ENCODE results near the gene PROM2. TPM values are rescaled to one million over a fixed set of nuclear protein-coding genes. Genes with fewer than 3 reads are reported as not detected.

Gene PROM2, protein sequence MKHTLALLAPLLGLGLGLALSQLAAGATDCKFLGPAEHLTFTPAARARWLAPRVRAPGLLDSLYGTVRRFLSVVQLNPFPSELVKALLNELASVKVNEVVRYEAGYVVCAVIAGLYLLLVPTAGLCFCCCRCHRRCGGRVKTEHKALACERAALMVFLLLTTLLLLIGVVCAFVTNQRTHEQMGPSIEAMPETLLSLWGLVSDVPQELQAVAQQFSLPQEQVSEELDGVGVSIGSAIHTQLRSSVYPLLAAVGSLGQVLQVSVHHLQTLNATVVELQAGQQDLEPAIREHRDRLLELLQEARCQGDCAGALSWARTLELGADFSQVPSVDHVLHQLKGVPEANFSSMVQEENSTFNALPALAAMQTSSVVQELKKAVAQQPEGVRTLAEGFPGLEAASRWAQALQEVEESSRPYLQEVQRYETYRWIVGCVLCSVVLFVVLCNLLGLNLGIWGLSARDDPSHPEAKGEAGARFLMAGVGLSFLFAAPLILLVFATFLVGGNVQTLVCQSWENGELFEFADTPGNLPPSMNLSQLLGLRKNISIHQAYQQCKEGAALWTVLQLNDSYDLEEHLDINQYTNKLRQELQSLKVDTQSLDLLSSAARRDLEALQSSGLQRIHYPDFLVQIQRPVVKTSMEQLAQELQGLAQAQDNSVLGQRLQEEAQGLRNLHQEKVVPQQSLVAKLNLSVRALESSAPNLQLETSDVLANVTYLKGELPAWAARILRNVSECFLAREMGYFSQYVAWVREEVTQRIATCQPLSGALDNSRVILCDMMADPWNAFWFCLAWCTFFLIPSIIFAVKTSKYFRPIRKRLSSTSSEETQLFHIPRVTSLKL
- total RNA-seq (2014; rRNA removed) = 64.2 and 77.8 TPM in 2 replicates
- Bru-seq, nascent RNA = percentile 58 among the genes with signal in this experiment
- BruChase-seq, experiment 1, labeled RNA remaining after a 6-hour chase = percentile 62 among the genes with signal in this experiment
- percentile 53 among the genes with signal in this experiment for BruChase-seq, experiment 2, labeled RNA remaining after a 2-hour chase
- long read RNA-seq, full-length matches to known transcripts = 7 of 20 reads
- long read RNA-seq, partial matches to known transcripts = 2 of 20 reads
- long read RNA-seq, other reads (novel, unspliced or antisense) = 11 of 20 reads

DNA sequence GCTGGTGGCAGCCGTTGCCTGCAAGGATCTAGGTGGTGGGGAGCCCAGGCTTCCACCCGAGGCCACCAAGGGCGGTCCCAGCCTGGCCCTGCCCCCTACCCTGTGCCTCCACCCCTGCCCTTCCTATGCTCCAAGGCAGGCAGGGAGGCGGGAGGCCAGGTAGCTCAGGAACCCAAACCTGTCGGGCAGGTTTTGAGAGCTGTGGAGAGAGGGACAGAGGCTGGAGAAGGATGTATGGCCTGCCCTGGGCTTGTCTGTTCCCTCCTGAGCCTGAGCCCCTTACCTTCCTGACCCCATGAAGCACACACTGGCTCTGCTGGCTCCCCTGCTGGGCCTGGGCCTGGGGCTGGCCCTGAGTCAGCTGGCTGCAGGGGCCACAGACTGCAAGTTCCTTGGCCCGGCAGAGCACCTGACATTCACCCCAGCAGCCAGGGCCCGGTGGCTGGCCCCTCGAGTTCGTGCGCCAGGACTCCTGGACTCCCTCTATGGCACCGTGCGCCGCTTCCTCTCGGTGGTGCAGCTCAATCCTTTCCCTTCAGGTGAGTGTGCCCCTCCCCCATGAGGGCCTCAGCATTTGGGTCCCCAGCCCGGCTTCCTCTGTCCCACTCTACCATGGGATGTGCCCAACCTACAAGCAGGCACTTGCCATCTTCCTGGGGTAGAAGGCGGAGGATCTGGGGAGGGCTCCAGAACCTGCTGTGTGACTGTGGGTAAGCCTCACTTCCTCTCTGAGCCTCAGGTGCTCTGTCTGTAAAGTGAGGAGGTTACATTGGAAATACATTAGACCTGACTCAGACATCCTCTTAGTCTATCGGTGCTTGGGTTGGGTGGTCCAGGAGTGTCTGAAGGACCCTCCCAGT is at the start of gene PROM2:
PROM2 (plus strand) TSS at position 159 of the 860 bp plus-strand sequence; CDS start at position 296, 137 bp downstream.
- Histone ChIP-seq H3K36me3 (ENCODE audit: low read depth, low read length) (peaks cover 7% of the 10 kb centered on the region), H3K9me3 (ENCODE audit: low read length) (no peaks in the 10 kb centered on the region), H3K27ac (ENCODE audit: low read length) (peak within 1 kb of the TSS; percentile 81), H3K4me1 (ENCODE audit: insufficient read depth, low read length) (peaks cover 53% of the 10 kb centered on the region), H3K4me3 (ENCODE audit: low read length) (peak within 1 kb of the TSS; percentile 66), H3K4me2 (ENCODE audit: low read length) (peak within 1 kb of the TSS; percentile 87), H2AFZ (ENCODE audit: low read length) (peak within 1 kb of the TSS; percentile 52; the same call in 1 of the 2 replicates), H3F3A (ENCODE audit: low read length, unreplicated experiment) (no peaks in the 10 kb centered on the region), H4K20me1 (ENCODE audit: low read length) (no peaks in the 10 kb centered on the region), H3K9me2 (replicated peaks; ENCODE audit: low read length) (no peaks in the 10 kb centered on the region), H3K9ac (ENCODE audit: low read length) (peak within 1 kb of the TSS; percentile 54), H3K27me3 (ENCODE audit: low read length) (no peaks in the 10 kb centered on the region), H3K79me2 (ENCODE audit: low read length) (peaks cover 40% of the 10 kb centered on the region)
- POLR2A ChIA-PET (ENCODE audit: unreplicated experiment) = interaction anchor here (0.6 kb wide), 1 partner anchor 24 kb away, joined by 3 read pairs; no protein-coding TSS in a partner anchor
- peak; percentile 90 for DNase-seq
- peak; percentile 28 for ATAC-seq
- intact Hi-C loops (cut with micrococcal nuclease) = no loop called here
- CTCF ChIA-PET = interaction anchor here (1.3 kb wide), 1 partner anchor 43 kb away, joined by 9 read pairs; no protein-coding TSS in a partner anchor
- no TSS peak for BruUV-seq (replicated peaks)
- TF ChIP-seq, protein P1, sequence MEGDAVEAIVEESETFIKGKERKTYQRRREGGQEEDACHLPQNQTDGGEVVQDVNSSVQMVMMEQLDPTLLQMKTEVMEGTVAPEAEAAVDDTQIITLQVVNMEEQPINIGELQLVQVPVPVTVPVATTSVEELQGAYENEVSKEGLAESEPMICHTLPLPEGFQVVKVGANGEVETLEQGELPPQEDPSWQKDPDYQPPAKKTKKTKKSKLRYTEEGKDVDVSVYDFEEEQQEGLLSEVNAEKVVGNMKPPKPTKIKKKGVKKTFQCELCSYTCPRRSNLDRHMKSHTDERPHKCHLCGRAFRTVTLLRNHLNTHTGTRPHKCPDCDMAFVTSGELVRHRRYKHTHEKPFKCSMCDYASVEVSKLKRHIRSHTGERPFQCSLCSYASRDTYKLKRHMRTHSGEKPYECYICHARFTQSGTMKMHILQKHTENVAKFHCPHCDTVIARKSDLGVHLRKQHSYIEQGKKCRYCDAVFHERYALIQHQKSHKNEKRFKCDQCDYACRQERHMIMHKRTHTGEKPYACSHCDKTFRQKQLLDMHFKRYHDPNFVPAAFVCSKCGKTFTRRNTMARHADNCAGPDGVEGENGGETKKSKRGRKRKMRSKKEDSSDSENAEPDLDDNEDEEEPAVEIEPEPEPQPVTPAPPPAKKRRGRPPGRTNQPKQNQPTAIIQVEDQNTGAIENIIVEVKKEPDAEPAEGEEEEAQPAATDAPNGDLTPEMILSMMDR (conservative IDR thresholded peaks at IDR 0.05; ENCODE audit: low read depth, low read length) = no peak
- no peak for TF ChIP-seq EZH2phosphoT487 (IDR thresholded peaks at IDR 0.05; ENCODE audit: borderline replicate concordance, low read length)
- no peak for TF ChIP-seq EZH2 (IDR thresholded peaks at IDR 0.05; ENCODE audit: low read length, unreplicated experiment)

DNA sequence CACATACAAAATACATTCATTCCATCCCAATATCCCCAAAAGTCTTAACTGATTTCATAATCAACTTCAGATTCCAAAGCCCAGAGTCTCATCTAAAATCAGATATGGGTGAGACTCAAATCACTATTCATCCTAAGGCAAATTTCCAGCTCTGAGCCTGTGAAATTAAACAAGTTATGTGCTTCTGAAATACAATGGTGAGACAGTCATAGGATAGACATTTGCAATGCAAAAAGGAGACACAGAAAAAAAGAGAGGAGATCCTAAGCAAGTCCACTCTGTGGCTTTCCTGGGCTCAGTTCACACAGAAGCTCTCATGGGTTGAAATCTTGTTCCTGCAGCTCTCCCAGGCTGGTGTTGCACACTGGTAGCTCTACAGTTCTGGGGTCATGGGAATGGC is 48.6 kb upstream of the PROM2 start:
- BruUV-seq (replicated peaks) = no TSS peak
- Histone ChIP-seq H3K4me3 (ENCODE audit: low read length) (no peak overlapping the region), H3K27me3 (ENCODE audit: low read length) (no peaks in the 10 kb centered on the region), H2AFZ (ENCODE audit: low read length) (no peak overlapping the region), H3K9me2 (replicated peaks; ENCODE audit: low read length) (no peaks in the 10 kb centered on the region), H3K36me3 (ENCODE audit: low read depth, low read length) (no peaks in the 10 kb centered on the region), H4K20me1 (ENCODE audit: low read length) (no peaks in the 10 kb centered on the region), H3K27ac (ENCODE audit: low read length) (no peak overlapping the region), H3F3A (ENCODE audit: low read length, unreplicated experiment) (no peaks in the 10 kb centered on the region), H3K9ac (ENCODE audit: low read length) (no peak overlapping the region), H3K79me2 (ENCODE audit: low read length) (no peaks in the 10 kb centered on the region), H3K4me1 (ENCODE audit: insufficient read depth, low read length) (no peaks in the 10 kb centered on the region), H3K9me3 (ENCODE audit: low read length) (peaks cover 39% of the 10 kb centered on the region), H3K4me2 (ENCODE audit: low read length) (no peak overlapping the region)
- no peak for ATAC-seq
- no peak for DNase-seq
- TF ChIP-seq EZH2 (IDR thresholded peaks at IDR 0.05; ENCODE audit: low read length, unreplicated experiment) = no peak
- TF ChIP-seq, protein P1 (conservative IDR thresholded peaks at IDR 0.05; ENCODE audit: low read depth, low read length) = no peak
- no peak for TF ChIP-seq EZH2phosphoT487 (IDR thresholded peaks at IDR 0.05; ENCODE audit: borderline replicate concordance, low read length)
- intact Hi-C loops (cut with micrococcal nuclease) = no loop called here
- ChIA-PET CTCF (no interaction called here), POLR2A (ENCODE audit: unreplicated experiment) (no interaction called here)

All from PC-3 (cell line).